MG63 (cell line): ENCODE data around the gene CKMT2. TPM values are rescaled to one million over a fixed set of nuclear protein-coding genes. Genes with fewer than 3 reads are reported as not detected.

Source experiments
- DNase-seq: peaks from one replicate; pipeline ENCODE4 v3.0.0-alpha.2; 2020
- H3K27me3 ChIP-seq: fragments of 250-450 bp; sonication (Bioruptor Pico); 2 replicates; pipeline ENCODE4 v1.5.1; 2020; ENCODE audit warnings: mild to moderate bottlenecking, moderate library complexity
- H3K36me3 ChIP-seq: fragments of 250-450 bp; sonication (Bioruptor Pico); 2 replicates; pipeline ENCODE4 v1.5.1; 2020; ENCODE audit warnings: mild to moderate bottlenecking, moderate library complexity
- H3K4me3 ChIP-seq: fragments of 250-450 bp; sonication (Bioruptor Pico); 2 replicates; pipeline ENCODE4 v1.5.1; 2020; ENCODE audit warnings: mild to moderate bottlenecking, moderate library complexity
- H3K9me3 ChIP-seq: fragments of 250-450 bp; sonication (Bioruptor Pico); 2 replicates; pipeline ENCODE4 v1.5.1; 2020; ENCODE audit warnings: mild to moderate bottlenecking, moderate library complexity
- total RNA-seq: library from RNA; depleted of rRNA; stranded (reverse); fragments of >200 nt; shearing (Covaris generic); gene quantifications from 2 replicates; pipeline ENCODE4 v1.2.3, GENCODE V29; 2014; ENCODE audit warnings: low replicate concordance; rRNA removed

CKMT2 gene
- total RNA-seq, 1 experiment from 2014 or later: not detected

- H3K36me3 ChIP-seq: peaks cover 28% of the 10 kb centered on the region
- H3K9me3 ChIP-seq: no peaks in the 10 kb centered on the region
- no peaks in the 10 kb centered on the region for H3K27me3 ChIP-seq
- DNase-seq: no peak
- H3K4me3 ChIP-seq: no peak overlapping the region
Measured at GRCh38 chr5:81310402-81311063, 77.4 kb downstream of the CKMT2 start.

GRCh38 chr5:81313278-81313677 lies 80.2 kb downstream of the CKMT2 start:
- Histone ChIP-seq H3K36me3 (peaks cover 28% of the 10 kb centered on the region), H3K27me3 (no peaks in the 10 kb centered on the region), H3K4me3 (no peak overlapping the region), H3K9me3 (no peaks in the 10 kb centered on the region)
- no peak for DNase-seq

- H3K27me3 ChIP-seq: no peaks in the 10 kb centered on the region
- no peaks in the 10 kb centered on the region for H3K9me3 ChIP-seq
- H3K4me3 ChIP-seq: no peak overlapping the region
- H3K36me3 ChIP-seq: peaks cover 28% of the 10 kb centered on the region
- DNase-seq: no peak
Measured at GRCh38 chr5:81313686-81314085, 80.6 kb downstream of the CKMT2 start.

- Histone ChIP-seq H3K4me3 (no peak overlapping the region), H3K9me3 (no peaks in the 10 kb centered on the region), H3K36me3 (peaks cover 24% of the 10 kb centered on the region), H3K27me3 (no peaks in the 10 kb centered on the region)
- DNase-seq: no peak
Measured at GRCh38 chr5:81314581-81314980, 81.5 kb downstream of the CKMT2 start.

- DNase-seq: no peak
- Histone ChIP-seq H3K9me3 (no peaks in the 10 kb centered on the region), H3K4me3 (no peak overlapping the region)
Measured at GRCh38 chr5:81315336-81315735, 82.2 kb downstream of the CKMT2 start.

DNA sequence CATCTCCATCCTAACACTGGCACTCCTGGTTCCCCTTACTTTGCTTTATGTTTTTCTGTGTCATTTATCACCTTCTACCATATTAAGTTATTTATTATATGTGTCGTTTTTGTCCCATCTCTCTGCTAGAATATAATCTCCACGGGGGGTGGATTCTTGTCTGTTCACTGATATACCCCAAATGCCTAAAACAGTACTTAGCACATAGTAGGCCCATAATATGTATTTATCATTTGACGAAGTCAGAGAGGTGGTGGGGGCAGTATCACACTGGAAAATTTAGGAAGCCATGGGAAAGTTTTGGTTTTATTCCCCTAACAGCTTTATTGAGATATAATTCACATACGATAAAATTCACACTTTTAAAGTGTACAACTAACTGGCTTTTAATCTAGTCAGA lies 82.7 kb downstream of the CKMT2 start:
- no peak for DNase-seq
- Histone ChIP-seq H3K9me3 (no peaks in the 10 kb centered on the region), H3K4me3 (no peak overlapping the region), H3K27me3 (no peaks in the 10 kb centered on the region), H3K36me3 (peaks cover 24% of the 10 kb centered on the region)

More at GRCh38 chr5:81315336-81315735, 82.2 kb downstream of the CKMT2 start:
- Histone ChIP-seq H3K27me3 (no peaks in the 10 kb centered on the region), H3K36me3 (peaks cover 24% of the 10 kb centered on the region)

Other genes with a start within 250 kb of the CKMT2 start
- 31.3 and 53.8 TPM in 2 replicates for gene ZCCHC9, start 68.3 kb downstream of the CKMT2 start, total RNA-seq
- not detected in 2 replicates for gene ACOT12, start 160.8 kb downstream of the CKMT2 start, total RNA-seq